Measurements from ENCODE around the gene TEX30. TPM values are rescaled to one million over a fixed set of nuclear protein-coding genes. Genes with fewer than 3 reads are reported as not detected.
"Not testable (repeated sequence)": the region's sequence is repeated elsewhere in the genome, so short reads cannot be mapped to it uniquely, and the experiment has no call there.

Gene TEX30
- total RNA-seq, 6 experiments from 2014 or later, result 9.0 to 19.4 (median 16.2) TPM

- no peak for TF ChIP-seq CTCF (IDR thresholded peaks at IDR 0.05)
- Mint-ChIP-seq H3K4me1 (ENCODE audit: low read depth) (peaks cover 14% of the 10 kb centered on the region), H3K9me3 (no peaks in the 10 kb centered on the region), H3K4me3 (no peak overlapping the region), H3K36me3 (ENCODE audit: low read depth) (peaks cover 29% of the 10 kb centered on the region), H3K27me3 (ENCODE audit: insufficient read depth) (no peaks in the 10 kb centered on the region; the same call in none of the 2 replicates), H3K27ac (peak overlapping the region; percentile 46; the same call in 1 of the 2 replicates)
- DNase-seq, result no peak
These were observed 18.8 kb upstream of the TEX30 start for GRCh38 chr13:102792396-102792795.

- no peak for DNase-seq
- H3K9me3 Mint-ChIP-seq, result no peaks in the 10 kb centered on the region
- H3K27me3 Mint-ChIP-seq (ENCODE audit: insufficient read depth), result no peaks in the 10 kb centered on the region; the same call in none of the 2 replicates
- H3K4me1 Mint-ChIP-seq (ENCODE audit: low read depth), result peaks cover 7% of the 10 kb centered on the region
- TF ChIP-seq CTCF (IDR thresholded peaks at IDR 0.05), result no peak
- no peak overlapping the region for H3K4me3 Mint-ChIP-seq
- H3K27ac Mint-ChIP-seq, result no peak overlapping the region
- H3K36me3 Mint-ChIP-seq (ENCODE audit: low read depth), result peaks cover 28% of the 10 kb centered on the region
These were observed 15.1 kb upstream of the TEX30 start for GRCh38 chr13:102788683-102789082.

GRCh38 chr13:102784483-102784882 lies 10.9 kb upstream of the TEX30 start:
- H3K27me3 Mint-ChIP-seq (ENCODE audit: insufficient read depth), result no peaks in the 10 kb centered on the region; the same call in 1 of the 2 replicates
- H3K36me3 Mint-ChIP-seq (ENCODE audit: low read depth), result peaks cover 49% of the 10 kb centered on the region
- no peak for DNase-seq
- no peak overlapping the region for H3K4me3 Mint-ChIP-seq
- peaks cover 17% of the 10 kb centered on the region for H3K9me3 Mint-ChIP-seq
- TF ChIP-seq CTCF (IDR thresholded peaks at IDR 0.05), result no peak
- H3K27ac Mint-ChIP-seq, result no peak overlapping the region
- peaks cover 5% of the 10 kb centered on the region for H3K4me1 Mint-ChIP-seq (ENCODE audit: low read depth)

GRCh38 chr13:102781591-102781990 lies 8.0 kb upstream of the TEX30 start:
- H3K4me1 Mint-ChIP-seq (ENCODE audit: low read depth), result peaks cover 8% of the 10 kb centered on the region
- peaks cover 33% of the 10 kb centered on the region for H3K36me3 Mint-ChIP-seq (ENCODE audit: low read depth)
- TF ChIP-seq CTCF (IDR thresholded peaks at IDR 0.05), result no peak
- H3K4me3 Mint-ChIP-seq, result no peak overlapping the region
- peaks cover 17% of the 10 kb centered on the region for H3K9me3 Mint-ChIP-seq
- no peak for DNase-seq
- no peak overlapping the region for H3K27ac Mint-ChIP-seq
- no peaks in the 10 kb centered on the region for H3K27me3 Mint-ChIP-seq (ENCODE audit: insufficient read depth)

- DNase-seq; H3K4me3 Mint-ChIP-seq; H3K27ac Mint-ChIP-seq; H3K4me1 Mint-ChIP-seq (ENCODE audit: low read depth); H3K27me3 Mint-ChIP-seq (ENCODE audit: insufficient read depth): not testable (repeated sequence)
- peaks cover 17% of the 10 kb centered on the region for H3K9me3 Mint-ChIP-seq
- H3K36me3 Mint-ChIP-seq (ENCODE audit: low read depth), result peaks cover 33% of the 10 kb centered on the region
These were observed 7.1 kb upstream of the TEX30 start for GRCh38 chr13:102780656-102781055.

GRCh38 chr13:102779436-102780159 lies 6.0 kb upstream of the TEX30 start:
- H3K4me3 Mint-ChIP-seq, result no peak overlapping the region
- H3K9me3 Mint-ChIP-seq, result peaks cover 17% of the 10 kb centered on the region
- H3K36me3 Mint-ChIP-seq (ENCODE audit: low read depth), result peaks cover 35% of the 10 kb centered on the region
- no peak for TF ChIP-seq CTCF (IDR thresholded peaks at IDR 0.05)
- no peak for DNase-seq
- H3K4me1 Mint-ChIP-seq (ENCODE audit: low read depth), result peaks cover 14% of the 10 kb centered on the region
- no peak overlapping the region for H3K27ac Mint-ChIP-seq
- H3K27me3 Mint-ChIP-seq (ENCODE audit: insufficient read depth), result no peaks in the 10 kb centered on the region
